ENCODE data around the gene LMTK3.
"Not testable (repeated sequence)": the region's sequence is repeated elsewhere in the genome, so short reads cannot be mapped to it uniquely, and the experiment has no call there.

The LMTK3 gene

DNA sequence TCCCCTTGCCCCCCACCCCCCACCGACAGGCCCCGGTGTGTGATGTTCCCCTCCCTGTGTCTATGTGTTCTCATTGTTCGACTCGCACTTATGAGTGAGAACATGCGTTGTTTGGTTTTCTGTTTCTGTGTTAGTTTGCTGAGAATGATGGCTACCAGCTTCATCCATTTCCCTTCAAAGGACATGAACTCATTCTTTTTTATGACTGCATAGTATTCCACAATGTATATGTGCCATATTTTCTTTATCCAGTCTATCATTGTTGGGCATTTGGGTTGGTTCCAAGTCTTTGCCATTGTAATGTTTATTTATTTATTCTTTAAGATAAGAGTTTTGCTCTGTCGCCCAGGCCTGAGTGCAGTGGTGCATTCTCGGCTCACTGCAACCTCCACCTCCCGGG is 26.4 kb upstream of the LMTK3 start:
- not testable (repeated sequence) for DNase-seq

DNA sequence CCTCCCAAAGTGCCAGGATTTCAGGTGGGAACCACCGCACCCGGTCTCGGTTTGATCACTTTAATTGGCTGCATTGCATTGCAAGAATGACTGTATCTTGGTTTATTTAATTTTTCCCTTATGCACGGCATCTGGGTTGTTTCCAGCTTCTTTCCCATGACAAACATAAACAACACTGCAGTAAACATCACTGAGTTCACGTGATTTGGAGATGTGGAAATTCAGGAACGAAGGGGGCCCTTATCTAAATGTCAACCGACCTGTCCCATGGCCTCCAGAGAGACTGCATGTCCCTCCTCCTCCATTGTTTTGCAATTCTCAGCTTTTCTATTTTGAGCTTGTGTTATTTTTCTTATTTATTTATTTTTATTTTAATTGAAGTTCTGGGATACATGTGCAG is 25.9 kb upstream of the LMTK3 start:
- no peak for DNase-seq

DNA sequence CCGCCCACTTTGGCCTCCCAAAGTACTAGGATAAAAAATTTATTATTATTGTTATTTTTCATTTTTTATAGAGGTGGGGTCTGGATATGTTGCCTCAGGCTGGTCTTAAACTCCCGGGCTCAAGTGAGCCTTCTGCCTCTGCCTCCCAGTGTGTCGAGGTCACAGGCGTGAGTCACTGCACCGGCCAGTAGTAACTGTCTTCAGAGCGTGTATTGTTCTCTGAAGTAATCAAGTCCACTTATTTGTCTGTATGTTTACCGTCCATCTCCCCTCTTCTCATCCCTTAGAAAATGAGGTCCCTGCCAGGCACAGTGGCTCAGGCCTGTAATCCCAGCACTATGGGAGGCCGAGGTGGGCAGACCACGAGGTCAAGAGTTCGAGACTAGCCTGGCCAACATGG is 22.1 kb upstream of the LMTK3 start:
- no peak for DNase-seq

DNA sequence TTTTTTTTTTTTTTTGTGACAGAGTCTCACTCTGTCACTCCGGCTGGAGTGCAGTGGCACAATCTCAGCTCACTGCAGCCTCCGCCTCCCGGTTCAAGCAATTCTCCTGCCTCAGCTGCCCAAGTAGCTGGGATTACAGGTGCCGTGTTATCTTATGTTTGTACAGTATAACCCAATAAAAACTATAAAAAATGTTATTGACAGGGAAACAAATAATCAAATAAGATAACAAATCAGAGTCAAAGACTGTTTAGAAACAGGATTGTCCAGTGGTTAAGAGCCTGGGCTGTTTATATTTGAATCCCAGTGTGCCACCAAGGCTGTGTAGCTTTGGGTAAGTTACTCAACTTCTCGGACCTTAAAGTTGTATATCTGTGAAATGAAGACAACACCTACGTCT is 19.1 kb upstream of the LMTK3 start:
- DNase-seq, result no peak

DNA sequence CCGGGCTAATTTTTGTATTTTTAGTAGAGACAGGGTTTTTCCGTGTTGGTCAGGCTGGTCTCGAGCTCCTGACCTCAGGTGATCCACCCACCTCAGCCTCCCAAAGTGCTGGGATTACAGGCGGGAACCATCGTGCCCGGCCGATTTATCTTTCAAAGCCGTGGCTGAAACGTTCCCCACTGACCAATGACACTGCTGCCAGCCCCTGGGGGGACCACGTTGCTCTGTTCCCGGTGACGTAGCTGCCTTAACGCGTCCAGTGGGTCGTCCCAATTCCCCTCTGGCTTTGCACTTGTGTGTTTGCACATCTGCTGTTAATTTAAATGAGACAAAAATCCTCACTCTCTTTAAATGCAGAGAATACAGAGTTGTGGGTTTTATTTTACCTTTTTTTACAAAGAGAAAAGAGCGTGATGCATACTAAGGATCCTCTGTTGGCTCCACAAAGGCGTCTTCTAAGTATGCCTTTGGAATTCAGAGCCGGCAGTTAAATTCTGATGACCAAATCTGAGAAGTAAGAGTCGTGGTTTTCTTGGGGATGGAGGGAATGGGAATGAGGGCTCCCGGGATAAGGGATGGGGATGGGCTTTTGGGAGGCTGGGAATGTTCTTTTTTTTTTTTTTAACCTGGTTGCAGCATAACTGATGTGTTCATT is 18.6 kb upstream of the LMTK3 start:
- peak; percentile 31 for DNase-seq

DNA sequence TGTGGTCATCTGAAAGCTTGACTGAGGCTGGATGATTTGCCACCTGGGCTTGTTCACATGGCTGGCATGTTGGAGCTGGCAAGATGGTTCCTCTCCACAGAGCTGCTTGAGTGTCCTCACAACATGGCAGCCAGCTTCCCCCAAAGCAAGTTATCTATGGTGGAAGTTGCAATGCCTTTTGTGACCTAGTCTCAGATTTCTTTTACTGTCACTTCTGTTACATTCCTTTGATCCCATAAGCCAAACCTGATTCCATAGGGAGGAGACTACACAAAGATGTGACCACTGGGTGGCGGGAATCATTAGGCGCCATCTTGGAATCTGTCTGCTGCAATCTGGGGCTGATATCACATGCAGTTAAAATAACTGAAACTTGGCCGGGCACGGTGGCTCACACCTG is 17.5 kb upstream of the LMTK3 start:
- DNase-seq, result no peak

DNA sequence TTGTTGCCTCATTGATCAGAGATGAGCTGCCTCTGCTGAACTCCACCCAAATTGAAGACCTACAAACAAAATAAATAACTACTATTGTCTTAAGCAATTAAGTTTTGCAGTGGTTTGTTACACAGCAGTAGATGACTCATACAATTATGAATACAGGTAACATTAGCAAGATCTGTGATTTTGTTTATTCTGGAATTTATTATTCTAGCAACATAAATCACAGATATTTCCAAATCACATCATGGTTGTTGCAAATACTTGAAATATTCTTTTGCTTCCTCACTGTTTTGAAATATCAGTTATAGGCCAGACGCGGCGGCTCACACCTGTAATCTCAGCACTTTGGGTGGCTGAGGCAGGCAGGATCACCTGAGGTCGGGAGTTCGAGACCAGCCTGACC is 13.1 kb upstream of the LMTK3 start:
- no peak for DNase-seq

DNA sequence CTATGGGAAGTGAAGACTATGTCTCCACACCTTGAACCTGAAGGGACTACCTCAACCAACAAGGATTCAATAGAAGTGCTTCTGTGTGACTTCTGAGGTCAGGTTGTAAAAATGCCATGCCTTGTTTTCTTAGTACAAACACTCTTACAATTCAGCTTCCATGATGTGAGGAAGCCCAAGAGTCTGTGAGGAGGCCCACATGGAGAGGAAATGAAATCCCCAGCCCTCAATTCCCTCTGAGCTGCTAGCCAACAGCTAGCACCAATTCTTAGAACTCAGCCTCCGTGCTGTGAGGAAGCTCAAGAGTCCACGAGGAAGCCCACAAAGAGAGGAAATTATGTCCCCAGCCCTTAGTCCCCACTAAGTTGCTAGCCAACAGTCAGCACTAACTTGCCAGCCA is 12.6 kb upstream of the LMTK3 start:
- DNase-seq, result no peak

DNA sequence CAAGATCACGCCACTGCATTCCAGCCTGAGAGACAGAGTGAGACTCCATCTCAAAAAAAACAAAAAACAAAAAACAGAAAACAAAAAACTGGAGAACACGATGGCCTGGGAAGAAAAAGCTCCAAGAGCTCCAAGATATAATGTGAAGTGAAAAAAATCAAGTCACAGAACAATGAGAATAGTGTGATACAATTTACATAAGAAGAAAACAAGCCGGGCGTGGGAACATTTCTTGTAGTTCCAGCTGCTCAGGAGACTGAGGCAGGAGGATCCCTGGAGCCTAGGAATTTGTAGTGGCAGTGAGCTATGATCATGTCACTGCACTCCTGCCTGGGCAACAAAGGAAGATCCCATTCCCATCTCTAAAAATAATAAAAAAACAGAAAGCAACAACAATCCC is 8.5 kb upstream of the LMTK3 start:
- DNase-seq, result no peak

DNA sequence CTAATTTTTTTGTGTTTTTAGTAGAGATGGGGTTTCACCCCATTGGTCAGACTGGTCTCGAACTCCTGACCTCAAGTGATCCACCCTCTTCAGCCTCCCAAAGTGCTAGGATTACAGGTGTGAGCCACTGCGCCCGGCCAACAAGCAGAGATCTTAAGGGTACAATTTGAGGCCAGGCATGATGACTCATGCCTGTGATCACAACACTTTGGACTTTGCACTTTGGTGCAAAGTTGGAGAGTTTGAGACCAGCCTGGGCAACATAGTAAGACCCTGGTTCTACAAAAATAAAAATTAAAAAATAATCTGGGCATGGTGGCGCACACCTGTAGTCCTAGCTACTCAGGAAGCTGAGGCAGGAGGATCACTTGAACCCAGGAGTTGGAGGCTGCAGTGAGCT is 7.8 kb upstream of the LMTK3 start:
- DNase-seq, result not testable (repeated sequence)

DNA sequence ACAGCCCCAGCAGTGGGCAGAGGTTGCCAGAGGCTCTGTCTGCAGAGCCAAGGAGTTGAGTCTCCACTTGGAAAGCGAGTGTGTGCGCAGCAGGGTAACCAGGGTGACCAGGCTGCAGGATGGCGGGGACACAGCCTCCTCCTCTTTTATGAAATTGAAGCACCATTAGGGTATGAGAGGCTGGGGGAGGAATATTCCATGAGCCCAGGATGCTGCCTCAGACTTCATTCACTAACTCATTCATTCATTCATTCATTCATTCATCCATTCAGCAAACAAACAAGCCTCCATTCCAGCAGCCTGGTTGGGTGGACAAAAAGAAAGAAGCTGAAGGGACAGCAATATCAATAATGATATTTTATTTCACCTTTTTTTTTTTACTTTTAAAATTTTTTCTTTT is 6.6 kb upstream of the LMTK3 start:
- no peak for DNase-seq

DNA sequence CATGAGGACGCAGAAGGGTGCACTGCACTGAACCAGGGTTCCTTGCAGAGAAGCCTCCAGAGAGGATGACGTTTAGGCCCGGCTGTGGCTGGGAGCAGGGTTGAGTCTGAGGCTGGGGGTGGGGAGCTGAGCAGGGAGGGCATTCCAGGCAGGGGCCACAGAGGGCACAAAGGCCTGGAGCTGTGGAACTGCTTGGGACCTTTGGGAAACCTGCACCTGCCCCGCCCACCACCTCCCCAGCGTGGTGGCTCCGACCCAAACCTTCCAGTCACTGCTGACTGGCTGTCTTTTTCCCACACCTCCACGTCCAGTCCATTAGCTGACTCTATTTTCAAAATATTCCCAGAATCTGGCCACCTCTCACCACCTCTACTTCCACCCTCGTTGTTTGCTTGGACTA is 4.9 kb upstream of the LMTK3 start:
- DNase-seq, result no peak

DNA sequence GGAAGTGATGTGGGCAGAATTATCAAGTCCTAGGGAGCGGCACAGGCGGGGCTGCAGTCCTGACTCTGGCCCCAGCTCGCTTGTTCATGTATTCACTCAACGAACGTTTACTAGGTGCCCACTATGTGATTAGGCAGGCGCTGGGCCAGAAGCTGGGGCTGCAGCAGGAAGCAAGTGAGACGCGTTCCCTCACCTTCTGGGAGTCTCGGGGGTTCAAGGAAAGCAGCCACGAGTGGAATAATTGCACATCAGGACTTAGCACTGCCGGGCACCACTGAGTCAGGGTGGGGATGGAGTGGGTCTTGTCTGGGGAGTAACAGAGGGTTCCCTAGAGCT is 2.5 kb upstream of the LMTK3 start:
- no peak for DNase-seq

DNA sequence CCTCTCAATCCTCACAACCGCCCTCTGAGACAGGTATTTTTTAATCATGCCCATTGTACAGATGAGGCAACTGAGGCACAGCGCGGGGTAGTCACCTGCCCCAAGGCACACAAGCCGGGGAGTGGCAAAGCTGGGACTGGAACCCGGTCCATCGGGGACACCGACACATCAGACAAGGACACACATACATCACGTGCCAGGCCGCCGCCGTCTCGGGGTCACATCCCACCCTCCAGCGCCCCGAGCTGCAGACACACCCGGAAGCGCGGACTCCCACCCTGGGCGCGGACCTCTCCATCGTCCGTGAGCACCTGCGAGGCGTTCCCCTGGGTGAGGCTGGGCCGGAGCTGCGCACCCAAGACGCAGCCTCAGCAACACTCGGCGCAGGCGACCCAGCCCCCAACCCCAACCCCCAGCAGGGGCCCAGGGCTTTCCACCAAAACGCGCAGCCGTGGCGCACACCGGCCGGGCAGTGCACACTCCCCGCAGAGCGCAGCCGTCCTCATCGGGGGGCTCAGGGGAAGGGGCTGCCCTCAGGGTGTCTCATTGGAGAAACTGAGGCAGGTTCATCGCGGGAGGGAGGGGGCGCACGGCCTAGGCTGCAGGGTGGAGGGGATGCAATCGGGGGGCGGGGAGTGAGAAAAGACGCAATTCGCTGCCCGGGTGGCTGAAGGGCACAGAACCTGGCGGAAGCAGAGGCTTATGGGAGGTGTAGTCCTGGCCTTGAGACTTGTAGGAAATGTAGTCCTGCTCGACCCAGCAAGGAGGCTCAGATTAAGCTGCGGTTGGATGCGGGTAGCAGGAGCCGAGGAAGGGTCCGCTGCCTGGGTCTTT is 1.9 kb upstream of the LMTK3 start:
- DNase-seq, result peak; percentile 84

DNA sequence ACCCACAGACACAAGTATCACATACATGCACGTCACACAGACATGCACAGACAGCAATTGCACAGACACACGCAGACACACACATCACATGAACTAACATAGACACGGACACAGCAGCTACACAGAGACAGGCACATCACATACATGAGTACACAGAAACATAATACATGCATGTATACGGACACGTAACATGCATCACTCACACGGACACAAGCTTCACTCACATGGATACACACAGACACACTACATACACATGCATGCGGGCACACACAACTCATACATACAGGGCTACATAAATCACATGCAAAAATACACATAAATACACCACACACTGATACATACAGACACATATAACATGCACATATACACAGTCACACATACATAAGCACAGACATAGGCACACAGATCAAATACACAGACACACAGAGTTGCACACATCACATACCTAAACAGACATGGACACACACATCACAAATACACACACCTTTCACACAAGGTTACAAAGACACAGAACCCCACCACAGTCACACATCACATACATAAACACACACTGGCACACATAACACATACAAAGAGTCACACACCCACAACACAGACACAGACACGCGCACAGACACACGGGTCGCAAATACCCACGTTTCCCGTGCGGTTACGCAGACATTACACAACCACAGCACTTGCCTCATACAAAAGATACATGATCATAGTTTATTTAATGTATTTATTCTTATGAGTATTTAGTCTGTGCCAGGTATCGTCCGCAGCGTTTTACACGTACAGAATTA is 1.1 kb upstream of the LMTK3 start:
- no peak for DNase-seq

DNA sequence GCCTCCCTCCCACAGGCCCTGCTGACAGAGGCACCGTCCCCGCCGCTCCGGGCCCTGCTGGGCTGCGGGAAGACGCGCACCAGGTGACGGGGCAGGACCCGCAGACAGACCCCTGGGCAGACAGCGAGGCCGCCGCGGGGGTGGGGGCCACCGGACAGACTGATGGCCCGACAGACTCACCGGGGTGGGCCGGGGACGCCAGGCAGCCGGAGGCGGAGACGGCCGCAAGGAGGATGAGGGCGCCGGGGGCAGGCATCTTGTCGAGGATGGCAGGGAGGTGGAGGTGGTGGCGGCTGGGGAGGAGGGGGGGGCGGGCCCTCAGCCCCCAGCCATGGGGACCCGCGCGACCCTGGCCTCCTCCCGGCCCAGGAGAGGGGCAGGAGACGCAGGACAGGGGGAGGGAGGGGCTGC is 309 bp downstream of the LMTK3 start:
- no peak for DNase-seq

DNA sequence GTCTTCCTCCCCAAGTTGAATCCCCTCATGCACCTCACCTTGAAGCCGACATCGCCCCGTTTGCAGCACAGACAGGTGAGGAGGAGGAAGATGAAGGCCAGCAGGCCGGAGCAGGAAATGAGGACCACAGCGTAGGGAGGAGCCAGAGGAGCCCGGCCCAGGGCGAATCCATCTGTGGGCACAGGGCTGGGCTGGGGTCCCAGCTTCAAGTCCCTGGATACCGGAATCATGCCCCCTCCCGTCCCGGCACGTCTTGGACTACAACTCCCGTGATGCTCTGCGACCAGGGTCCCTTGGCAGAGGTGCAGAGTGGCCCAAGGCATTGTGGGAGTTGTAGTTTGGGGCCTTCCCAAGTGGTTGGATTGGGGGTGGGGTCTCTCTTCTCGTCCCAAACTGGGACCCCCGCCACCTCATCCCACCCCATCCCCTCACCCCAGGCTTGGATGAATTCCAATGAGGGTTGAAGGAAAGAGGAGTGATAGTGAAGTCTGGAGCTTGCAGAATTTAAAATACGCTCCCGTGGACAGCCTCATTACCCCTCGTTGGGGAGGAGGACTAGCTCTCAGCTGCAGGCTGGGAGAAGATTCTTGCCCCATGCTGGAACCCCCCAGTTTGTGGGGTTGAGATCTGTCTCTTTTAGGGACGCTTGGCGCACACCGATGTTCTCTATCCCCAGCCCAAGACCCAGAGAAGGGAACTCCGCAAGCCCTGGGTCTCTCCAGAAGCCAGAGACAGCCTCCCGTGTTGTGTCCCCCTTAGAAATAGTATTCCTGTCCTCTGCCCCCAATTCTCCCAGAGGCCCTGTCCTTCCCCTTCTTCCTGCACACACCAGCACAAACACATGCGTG is 990 bp downstream of the LMTK3 start:
- peak; percentile 60 for DNase-seq

DNA sequence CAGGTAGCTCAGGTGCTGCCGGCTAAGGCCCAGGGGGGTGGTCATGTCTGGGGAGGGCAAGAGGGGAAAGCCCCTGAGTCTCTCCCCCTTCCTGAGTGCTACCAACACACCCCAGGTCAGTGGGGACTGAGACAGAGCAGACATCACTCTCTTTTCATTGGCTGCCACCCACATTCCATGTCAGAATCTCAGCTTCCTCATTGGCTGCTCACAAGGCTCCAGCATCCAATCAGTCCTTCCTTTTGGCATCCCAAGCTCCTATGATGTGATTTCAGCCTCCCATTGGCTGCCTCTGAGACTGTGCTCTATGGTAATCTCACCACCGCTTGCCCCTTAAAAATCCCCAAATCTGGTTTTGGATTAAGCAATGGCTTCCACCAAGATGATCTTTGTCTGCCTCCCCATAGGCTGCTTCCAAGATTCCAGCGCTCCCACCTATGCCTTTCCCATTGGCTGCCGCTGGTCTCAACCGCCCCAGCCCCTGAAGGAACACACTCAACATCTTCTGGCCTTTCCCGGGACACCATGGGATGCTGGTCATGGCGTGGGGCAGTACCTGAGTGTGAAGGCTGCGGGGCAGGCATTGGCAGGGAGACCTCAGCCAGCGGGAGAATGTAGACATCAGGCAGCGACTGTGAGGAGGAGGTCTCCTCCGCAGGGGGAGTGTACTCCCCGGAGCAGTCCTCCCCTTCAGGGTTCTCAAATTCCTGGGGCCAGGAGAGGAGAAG is 2.0 kb downstream of the LMTK3 start:
- no peak for DNase-seq

DNA sequence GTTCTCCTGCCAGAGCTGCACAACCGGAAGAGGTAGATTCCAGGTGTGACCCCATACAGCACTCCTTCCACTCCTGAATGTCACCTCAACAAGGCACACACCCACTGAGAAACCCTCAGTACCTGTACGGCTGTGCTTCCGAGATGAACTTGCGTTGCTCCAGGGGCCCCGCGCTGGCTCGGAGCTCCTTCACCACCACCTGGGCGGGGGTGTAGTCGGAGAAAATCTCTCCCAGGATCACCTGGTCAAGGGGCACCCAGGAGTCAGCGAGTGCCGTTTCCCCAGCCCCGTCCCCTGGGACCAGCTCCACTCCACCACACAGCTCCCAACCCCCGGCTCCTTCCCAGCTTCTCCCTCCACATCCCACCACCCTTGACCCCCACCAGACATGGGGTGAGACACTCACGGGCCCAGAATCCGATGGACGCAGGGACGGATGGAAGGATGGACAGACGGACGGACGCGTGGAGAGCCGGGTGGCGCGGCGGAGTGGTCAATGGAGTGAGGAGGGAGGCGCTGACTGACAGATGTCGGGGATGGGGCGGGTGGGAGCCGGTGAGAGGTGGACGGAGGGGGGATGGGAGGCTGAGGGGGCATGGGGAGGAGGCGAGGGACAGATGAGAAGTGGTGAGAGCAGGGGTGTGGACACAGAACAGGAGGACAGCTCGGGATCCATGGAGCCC is 2.8 kb downstream of the LMTK3 start:
- DNase-seq, result no peak

DNA sequence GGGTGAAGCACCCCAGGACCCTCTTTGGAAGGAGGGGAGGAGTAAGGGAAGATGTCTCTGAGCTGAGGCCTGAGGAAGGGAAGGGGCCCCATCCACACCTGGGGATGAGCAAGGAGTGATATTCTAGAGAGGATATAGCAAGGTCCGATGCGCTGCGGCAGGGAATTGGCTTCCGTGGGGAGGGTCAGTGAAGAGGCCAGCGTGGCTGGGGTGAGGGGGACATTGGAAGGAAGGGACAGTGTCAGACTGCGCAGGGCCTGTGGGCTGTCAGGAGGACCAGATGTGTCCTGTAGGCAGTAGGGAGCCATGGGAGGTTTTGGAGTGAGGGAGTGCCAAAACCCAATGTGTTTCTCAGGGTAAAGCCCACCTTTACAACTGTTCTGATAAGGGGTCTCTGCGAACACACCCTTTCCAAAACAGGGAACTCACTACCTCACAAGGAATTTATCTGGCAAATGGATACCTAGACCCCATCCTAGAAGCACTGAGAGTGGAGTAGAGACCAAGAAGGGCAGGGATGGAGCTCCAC is 3.7 kb downstream of the LMTK3 start:
- no peak for DNase-seq

DNA sequence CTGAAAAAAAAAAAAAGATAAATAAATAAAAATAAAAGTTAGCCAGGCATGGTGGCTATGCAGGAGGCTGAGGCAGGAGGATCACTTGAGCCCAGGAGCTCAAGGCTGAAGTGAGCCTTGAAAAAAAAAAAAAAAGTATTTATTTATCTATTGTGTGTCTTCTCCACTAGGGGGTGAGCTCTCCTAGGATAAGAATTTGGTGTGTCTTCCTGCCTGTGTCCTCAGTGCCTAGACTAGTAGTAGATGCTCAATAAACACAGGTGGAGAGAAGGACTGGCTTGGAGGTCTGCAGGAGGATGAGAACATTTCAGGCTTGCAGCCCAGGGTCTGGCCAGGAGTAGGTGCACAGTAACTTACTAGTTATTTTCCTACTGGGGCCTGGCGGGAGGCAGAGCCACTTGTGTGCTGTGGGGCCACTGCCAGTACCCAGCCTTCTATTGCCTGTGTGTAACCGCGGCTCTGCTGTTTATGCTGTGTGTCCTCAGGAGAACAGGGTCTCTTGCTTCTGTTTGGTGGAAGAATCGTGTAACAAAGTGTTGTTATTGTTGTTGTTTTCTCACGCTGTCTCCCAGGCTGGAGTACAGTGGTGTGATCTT is 5.4 kb downstream of the LMTK3 start:
- peak; percentile 71 for DNase-seq
